HG03571 (cell line): ENCODE results near the gene ITGB5.

Experiments
- ATAC-seq: cut with Tn5 transposase; IDR thresholded peaks from one replicate; pipeline ENCODE4 v1.9.1; 2021; ENCODE audit not compliant: unreplicated experiment

ITGB5 gene

DNA sequence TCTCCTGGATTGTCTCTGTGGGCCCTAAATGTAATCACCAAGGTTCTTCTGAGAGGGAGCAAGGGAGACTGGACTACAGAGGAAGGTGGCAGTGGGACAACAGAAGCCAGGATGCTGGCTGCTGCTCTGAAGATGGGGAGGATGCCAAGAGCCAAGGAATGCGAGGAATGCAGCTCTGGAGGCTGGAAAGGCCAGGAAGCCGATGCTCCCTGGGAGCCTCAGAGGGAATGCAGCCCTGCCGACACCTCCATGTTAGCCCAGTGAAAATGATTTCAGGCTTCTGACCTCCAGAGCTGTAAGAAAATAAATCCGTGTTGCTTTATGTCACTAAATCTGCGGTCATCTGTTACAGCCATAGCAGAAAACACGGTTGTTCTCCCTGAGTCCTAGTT is 112.8 kb downstream of the ITGB5 start:
- no peak for ATAC-seq

DNA sequence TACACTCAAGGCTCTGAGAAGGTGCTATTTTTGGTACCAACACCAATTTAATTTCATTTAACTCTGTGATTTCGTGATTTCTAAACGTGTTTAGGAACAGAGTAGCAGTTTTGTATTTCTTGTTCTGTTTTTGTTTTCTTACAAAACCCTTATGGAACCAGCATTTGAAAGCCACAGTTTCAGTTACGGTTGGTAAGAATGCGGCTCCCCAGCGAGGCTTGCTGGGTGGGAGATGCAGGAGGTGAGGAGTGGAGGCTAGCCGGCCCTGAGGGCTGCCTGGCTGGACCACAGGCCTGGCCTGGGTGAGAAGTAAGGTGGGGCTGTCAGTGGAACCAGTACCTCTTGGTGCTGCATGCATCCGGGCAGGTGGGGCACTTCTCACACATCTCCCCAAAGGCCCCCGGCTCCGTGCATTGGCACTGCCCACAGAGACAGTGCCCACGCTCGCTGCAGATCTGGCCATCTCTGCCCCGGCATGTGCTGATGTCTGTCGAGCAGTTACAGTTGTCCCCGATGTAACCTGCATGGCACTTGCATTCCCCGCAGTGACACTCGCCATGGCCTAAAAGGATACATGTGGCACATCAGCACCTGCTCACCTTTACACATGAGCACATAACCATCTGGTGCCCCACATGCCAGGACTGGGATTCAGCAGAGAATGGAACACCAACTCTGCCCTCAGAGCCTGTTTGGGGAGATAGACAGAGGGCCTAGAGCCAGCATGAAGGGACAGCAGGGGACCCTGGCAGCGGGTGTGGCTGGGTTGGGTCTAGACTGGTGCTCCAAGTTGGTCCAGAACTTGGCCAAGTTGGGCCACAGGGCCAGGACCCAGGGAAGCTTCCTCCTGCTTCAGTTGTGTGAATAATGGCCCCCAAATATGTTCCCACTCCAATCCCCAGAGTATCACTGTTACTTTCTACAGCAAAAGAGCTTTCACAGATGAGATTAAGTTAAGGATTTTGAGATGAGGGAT is 113.5 kb downstream of the ITGB5 start:
- no peak for ATAC-seq

DNA sequence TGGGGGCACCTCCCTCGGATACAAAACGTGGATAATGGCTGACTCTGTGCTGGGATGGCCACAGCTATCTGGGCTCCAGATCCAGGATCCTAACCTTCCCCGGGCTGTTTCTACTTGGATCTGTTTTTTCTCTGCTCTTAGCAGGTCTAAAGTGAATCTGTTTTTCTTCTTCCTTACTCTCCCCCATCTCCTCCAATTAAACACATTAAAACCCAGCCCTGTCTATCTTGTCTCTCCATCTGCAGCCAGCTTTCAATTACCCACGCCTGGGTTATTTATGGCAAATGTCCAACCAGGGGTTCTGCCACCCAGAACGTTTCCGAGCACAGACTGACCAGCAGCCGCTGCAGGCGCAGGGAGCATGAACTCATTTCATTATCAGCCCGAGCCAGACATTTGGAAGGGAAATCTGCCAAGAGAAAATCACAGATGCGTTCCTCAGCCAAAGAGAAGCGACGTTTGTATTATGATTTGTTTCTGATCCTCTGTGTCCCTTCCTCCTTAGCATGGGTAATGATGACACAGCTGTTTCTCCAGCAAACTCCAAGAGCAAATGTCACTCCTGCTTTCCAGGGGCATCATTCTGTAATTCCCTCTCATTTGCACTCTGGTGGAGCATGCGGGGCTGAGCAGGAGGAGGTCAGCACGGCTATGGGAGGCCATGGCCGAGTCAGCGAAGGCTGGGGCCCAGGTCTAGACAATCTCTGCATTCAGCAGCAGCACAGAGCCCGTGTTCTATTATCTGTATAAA is 114.9 kb downstream of the ITGB5 start:
- ATAC-seq: no peak

- ATAC-seq: no peak
These were observed 116.1 kb downstream of the ITGB5 start for GRCh38 chr3:124771083-124771445.

DNA sequence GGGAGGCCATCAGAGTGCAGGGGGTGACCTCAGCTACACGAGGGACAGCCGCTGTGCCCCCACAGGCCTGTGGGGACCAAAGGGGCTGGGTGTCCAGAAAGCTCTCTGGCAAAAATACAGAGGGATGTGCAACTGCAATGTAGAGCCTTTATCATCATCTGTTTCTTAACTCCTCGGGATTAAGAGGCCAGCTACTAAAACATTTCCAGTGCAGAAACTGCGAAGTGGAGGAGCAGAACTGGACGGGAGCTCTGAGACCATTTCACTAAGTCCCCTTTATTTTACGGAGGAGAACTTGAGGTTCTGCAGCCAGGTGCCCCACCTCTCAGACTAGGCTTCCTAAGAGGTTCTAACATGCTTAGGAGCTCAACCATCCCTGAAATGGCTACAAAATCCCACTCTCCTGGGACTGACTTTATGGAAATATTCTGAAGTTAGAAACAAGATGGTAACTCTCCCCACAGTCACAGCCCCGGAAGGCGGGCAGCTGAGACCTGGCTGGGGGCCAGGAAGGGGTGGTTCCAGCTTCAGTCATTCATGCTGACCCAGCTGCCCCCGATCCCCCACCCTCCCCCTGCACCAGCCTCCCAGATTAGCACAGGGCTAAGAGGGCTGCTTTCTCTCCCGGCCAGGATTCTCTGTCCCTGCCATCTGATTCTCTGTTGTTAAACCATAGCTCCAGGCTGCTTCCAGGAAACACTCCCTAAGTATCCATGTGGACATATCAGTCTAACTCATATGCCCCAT is 116.7 kb downstream of the ITGB5 start:
- ATAC-seq: no peak

GRCh38 chr3:124769462-124769861 is 117.7 kb downstream of the ITGB5 start:
- ATAC-seq: no peak

DNA sequence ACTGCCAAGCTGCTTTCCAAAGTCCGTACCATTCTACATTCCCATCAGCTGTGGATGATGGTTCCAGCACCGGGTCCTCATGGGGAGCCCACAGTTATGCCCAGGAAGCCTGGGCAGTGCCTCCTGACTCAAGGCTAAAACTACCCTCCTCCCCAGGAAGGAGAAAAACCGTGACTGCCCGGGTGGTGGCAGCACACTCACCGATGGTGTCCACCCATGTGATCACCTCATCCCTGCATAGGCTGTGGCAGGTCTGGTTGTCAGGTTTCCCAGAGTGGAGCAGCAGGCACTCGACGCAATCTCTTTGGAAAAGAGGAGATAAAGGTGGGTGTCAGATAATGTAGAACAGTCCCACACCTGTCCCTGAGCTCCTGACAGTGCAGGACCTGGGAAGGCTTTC is 118.4 kb downstream of the ITGB5 start:
- ATAC-seq: no peak

- ATAC-seq: no peak
These were observed 119.5 kb downstream of the ITGB5 start for GRCh38 chr3:124767691-124768090.

DNA sequence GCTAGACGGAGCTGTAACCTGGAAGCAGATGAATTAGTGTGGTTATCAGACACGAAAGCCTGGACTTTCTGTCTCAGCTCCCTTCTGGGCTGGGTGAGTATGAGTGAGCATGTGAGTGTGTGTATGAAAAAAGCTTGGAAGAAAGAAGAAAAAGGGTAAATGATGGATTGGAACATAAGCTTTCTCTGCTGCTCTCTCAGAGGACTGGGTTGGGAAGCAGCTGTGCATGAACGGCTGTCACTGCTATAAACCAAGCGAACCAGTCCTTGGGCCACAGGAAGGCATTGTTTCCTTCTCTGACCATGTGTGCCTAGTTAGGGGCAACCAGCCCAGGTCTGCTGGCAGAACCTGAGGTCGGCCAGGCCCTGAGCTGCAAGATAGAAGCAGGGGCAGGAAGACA is 119.9 kb downstream of the ITGB5 start:
- ATAC-seq: no peak

DNA sequence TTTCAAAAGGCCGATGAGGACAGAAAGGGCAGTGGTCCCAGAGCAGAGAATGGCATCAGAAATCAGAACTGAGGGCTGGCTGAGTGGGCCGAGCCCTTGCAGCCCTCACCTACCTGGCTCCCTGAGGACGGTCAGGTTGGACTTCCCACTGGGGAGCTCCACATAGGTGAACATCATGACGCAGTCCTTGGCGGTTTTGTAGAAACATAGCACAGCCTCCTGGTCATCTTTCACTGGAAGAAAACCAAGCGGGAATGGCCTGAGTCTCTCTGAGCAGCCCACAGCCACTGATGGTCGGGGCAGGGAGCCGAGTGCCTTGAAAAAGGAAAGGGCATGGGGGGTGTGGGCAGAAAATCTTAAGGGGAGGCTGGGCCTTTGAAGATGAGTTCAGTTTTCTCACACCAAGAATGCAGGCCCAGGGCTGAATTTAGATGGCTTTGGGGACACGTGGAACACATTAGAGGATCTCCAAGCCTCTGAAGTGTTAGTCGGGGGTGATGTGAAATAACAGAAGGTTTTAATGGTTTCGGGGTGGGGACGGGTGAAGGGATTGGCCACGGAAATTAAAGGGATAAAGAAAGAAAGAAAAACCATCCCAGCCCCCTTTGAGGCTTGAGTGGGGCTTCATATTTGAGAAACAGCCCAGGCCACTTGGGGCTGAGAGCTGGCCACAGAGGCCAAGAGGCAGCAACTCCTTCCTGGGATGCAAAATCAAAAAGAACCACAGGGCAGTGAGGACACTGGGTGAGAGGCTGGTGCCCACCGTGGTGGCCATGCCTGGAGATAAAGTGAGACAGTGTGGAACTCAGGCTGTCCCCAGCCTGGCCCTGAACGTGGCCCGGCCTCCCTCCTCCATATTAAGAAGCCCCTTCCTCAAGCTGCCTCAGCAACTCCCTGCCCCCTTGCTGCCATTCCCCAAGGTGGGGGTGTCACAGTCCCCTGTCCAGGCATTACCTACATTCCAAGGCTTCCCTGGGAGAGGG is 120.8 kb downstream of the ITGB5 start:
- ATAC-seq: no peak

DNA sequence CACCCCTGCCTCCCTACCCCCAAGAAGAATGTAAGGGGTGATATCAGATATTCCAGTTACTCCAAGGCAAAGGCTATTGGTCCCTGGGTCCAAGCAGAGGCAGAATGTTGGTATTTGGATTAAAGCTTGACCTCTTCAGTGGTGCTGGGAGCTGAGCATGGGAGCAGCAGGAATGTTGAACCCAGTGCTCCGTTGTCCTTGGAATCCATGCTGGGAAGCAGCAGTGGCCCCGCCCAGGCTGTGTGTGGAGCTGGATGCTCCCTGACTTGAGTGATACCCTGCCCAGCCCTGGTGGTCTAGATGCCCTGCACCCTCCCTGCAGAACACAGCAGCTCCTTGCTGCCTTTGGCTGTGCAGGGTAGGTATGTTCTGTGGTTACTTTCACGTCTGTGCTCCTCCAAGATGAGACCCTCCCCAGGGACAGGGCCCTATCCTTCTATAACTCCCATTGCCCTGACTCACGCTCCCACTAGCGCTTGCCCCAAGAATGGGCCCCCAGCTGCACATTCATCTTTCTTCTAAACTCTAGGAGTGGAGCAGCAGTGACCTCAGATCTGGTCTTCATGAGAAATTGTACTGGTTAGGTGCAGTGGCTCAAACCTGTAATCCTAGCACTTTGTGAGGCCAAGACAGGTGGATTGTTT is 121.8 kb downstream of the ITGB5 start:
- ATAC-seq: no peak

DNA sequence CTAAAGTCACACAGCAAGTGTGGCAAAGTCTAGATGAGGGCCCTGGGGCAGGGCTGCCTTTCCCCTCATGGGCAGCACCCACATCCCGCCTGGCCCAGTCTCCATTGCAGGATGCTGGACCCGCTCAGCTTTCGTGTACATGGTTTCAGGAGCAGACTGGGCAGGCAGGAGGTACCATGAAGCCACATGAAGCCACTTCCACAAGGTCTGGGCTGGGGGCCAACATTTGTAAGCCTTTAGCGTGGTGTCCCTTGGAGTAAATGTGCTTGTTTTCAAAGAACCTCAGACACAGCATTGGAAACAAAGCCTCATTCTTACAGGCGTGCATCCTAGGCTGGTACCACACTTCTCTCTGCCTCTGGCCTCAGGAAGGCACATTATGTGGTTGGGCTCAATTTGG is 122.4 kb downstream of the ITGB5 start:
- no peak for ATAC-seq

DNA sequence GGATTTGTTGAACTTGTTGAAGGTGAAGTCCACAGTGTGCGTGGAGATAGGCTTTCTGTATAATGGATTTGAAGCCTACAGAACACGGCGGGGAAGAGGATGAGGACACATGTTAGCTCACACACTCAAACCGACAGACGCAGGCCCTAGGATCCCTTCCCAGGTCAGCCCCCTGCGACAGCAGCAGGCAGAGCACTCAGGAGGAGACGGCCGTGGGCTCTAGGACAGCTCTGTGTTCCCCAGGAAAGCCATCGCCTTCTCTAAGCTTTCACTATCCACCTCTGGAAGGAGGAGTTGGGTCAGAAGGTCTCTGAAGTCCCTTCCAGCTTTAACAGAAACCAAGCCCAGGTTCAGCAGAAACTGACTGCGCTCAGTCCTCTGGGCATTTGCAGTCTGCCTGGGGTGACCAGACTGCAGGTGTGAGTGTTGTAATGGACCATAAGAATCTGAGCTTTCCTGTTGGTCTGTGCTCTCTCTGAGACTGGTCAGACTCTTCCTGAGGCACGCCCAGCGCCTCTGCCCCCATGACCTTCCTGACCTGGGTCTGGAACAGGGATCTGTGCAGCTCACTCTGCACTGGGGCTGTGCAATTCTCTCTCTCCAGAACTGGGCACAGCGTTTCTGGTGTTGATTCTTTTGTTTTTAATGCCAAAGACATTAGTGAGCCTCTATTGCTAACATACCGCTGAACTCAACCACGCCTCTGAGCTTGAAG is 123.4 kb downstream of the ITGB5 start:
- ATAC-seq: no peak

GRCh38 chr3:124763206-124763605 is 124.0 kb downstream of the ITGB5 start:
- ATAC-seq: no peak

DNA sequence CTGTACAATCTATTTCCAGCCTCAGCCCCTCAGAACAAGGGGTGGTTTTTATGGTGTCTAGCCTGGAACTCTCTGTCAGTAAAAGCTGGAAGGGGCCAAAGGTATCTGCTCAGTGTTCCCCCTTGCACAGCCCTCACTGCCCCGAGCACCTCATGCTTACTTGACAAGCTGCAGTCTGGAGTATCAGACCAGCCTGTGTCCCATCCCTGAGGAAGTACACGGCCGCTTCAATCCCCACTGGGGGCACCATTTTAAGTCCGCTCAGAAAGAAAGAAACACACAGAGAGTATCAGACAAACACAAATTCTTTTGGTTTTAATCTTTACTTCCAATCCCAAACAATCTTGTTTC is 124.5 kb downstream of the ITGB5 start:
- ATAC-seq: no peak

- ATAC-seq: no peak
These were observed 125.1 kb downstream of the ITGB5 start for GRCh38 chr3:124761935-124762660.

DNA sequence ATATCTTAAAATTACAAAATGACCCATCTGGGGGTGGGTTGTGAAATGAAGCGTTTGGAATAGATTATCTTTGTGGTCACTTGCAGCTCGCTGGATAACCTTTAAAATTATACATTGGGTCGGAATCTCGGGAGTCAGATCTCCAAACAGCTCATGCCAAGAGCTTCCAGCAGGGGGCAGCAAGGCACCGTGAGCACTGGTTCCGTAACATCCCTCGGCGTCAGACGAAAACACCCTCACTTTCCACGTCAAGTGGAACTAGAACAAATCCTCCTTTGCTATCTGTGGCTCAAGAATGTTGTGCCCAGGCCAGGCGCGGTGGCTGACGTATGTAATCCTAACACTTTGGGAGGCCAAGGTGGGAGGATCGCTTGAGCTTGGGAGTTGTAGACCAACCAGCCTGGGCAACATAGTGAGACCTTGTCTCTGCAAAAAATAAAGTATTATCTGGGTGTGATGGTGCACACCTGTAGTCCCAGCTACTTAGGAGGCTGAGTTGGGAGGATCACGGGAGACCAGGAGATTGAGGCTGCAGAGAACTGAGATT is 125.8 kb downstream of the ITGB5 start:
- ATAC-seq: no peak

- ATAC-seq: no peak
These were observed 126.6 kb downstream of the ITGB5 start for GRCh38 chr3:124760601-124761000.
